SK-N-SH (cell line): Measurements from ENCODE around the gene EPGN.

Experiments
- CHD2 ChIP-seq: fragments of 150-350 bp; IDR thresholded peaks from 2 replicates; pipeline ENCODE4 v1.6.1; 2018; ENCODE audit warnings: low read length; ENCODE audit not compliant: partially characterized antibody
- EZH2phosphoT487 ChIP-seq: fragments of 200-600 bp; sonication (generic); IDR thresholded peaks from 2 replicates; pipeline ENCODE4 v1.6.1; 2017; ENCODE audit warnings: low read depth, mixed run types, mild to moderate bottlenecking, antibody characterized with exemption, moderate library complexity, borderline replicate concordance
- TF ChIP-seq, protein P1 (sequence below): fragments of 150-350 bp; IDR thresholded peaks from 2 replicates; pipeline ENCODE4 v1.6.1; 2016; ENCODE audit warnings: mild to moderate bottlenecking, low read depth, low read length
- TF ChIP-seq, protein P2 (sequence below): fragments of 200-600 bp; sonication (generic); IDR thresholded peaks from 2 replicates; pipeline ENCODE4 v1.6.1; 2017; ENCODE audit warnings: antibody characterized with exemption, mild to moderate bottlenecking, moderate library complexity

DNA sequence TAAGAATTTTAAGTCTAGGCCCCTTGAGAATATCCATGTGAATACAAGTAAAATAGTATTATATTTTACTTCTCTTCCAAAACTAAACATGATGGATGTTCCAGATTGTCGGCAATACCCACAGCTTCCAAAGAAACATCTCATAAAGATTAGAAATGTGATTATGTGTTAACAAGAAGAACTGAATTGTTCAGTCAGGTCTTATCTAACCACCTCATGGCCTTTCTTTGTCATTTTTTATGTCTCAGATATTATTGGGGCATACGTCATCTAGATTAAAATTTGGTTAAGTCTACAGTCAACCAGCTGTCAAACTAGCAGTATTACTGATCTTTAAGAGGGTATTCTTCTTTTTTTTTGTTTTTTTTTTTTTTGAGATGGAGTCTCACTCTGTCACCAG is 10.0 kb downstream of the EPGN start:
- TF ChIP-seq EZH2phosphoT487 (no peak), CHD2 (no peak)
- TF ChIP-seq, protein P1, sequence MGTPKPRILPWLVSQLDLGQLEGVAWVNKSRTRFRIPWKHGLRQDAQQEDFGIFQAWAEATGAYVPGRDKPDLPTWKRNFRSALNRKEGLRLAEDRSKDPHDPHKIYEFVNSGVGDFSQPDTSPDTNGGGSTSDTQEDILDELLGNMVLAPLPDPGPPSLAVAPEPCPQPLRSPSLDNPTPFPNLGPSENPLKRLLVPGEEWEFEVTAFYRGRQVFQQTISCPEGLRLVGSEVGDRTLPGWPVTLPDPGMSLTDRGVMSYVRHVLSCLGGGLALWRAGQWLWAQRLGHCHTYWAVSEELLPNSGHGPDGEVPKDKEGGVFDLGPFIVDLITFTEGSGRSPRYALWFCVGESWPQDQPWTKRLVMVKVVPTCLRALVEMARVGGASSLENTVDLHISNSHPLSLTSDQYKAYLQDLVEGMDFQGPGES, result no peak
- TF ChIP-seq, protein P2, sequence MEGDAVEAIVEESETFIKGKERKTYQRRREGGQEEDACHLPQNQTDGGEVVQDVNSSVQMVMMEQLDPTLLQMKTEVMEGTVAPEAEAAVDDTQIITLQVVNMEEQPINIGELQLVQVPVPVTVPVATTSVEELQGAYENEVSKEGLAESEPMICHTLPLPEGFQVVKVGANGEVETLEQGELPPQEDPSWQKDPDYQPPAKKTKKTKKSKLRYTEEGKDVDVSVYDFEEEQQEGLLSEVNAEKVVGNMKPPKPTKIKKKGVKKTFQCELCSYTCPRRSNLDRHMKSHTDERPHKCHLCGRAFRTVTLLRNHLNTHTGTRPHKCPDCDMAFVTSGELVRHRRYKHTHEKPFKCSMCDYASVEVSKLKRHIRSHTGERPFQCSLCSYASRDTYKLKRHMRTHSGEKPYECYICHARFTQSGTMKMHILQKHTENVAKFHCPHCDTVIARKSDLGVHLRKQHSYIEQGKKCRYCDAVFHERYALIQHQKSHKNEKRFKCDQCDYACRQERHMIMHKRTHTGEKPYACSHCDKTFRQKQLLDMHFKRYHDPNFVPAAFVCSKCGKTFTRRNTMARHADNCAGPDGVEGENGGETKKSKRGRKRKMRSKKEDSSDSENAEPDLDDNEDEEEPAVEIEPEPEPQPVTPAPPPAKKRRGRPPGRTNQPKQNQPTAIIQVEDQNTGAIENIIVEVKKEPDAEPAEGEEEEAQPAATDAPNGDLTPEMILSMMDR, result no peak
